Right lobe of liver (tissue), 6 donors: ENCODE results near the gene CCDC88C. TPM values are rescaled to one million over a fixed set of nuclear protein-coding genes. Genes with fewer than 3 reads are reported as not detected.

Experiments used
- ATAC-seq, 4 donors: fragments of 200-7000 bp; cut with Tn5 transposase; one replicate each; pipeline ENCODE4 v1.9.1; 2020; ENCODE audit warnings: mild to moderate bottlenecking in 4 of 4, moderate library complexity in 4 of 4
- DNase-seq, 3 donors: peaks; one replicate each; pipeline ENCODE4 v3.0.0-alpha.2; 2020
- H3K27ac ChIP-seq, 3 donors: fragments of 200-600 bp; one replicate each; pipeline ENCODE4 v1.8.0; 2022
- H3K27me3 ChIP-seq, 2 donors: fragments of 200-600 bp; one replicate each; pipeline ENCODE4 v1.8.0; 2022
- H3K36me3 ChIP-seq, 4 donors: fragments of 200-600 bp; sonication (generic) in 1 of 4; one replicate each; pipeline versions ENCODE4 v1.5.1 to v1.8.0; 2017 to 2022; ENCODE audit warnings: control low read depth in 1 of 4
- H3K4me1 ChIP-seq, 4 donors: fragments of 200-600 bp; sonication (generic) in 1 of 4; one replicate each; pipeline versions ENCODE4 v1.5.1 to v1.8.0; 2017 to 2022; ENCODE audit warnings: control low read depth in 1 of 4
- H3K4me3 ChIP-seq, 3 donors: fragments of 200-600 bp; one replicate each; pipeline ENCODE4 v1.8.0; 2022
- H3K9me3 ChIP-seq, 4 donors: fragments of 200-600 bp; sonication (generic) in 1 of 4; one replicate each; pipeline versions ENCODE4 v1.5.1 to v1.8.0; 2017 to 2022; ENCODE audit warnings: control low read depth in 1 of 4
- POLR2A ChIP-seq: fragments of 450-650 bp; IDR thresholded peaks from one replicate; pipeline ENCODE4 v1.6.1; 2017; ENCODE audit warnings: antibody characterized with exemption, mild to moderate bottlenecking
- WGBS: methylation state at CpG from one replicate; pipeline ENCODE4 v1.1.6; 2018; ENCODE audit warnings: low coverage, low lambda C conversion rate; ENCODE audit not compliant: insufficient coverage; ENCODE audit errors: missing lambda C conversion rate; 5-methylcytosine and 5-hydroxymethylcytosine counted together
- intact Hi-C, 2 donors: fragments of 100-400 bp; cut with DNase I; formaldehyde crosslinking; loops; one replicate each; pipeline versions ENCODE4 v1.11.2 to v1.14.1; 2022
- total RNA-seq, 6 experiments: library from RNA; depleted of rRNA in 2 of 6; stranded (reverse); fragments of >200 nt in 2 of 6; fragmentation: NEBNext Ultra II Directional in 3 of 6; extraction: Animal tissue kit (Norgen Biotek cat#: 25700) in 3 of 6; gene quantifications; one replicate each; pipeline versions ENCODE4 v1.1.0 to v1.2.4, GENCODE V29; 2016 to 2023
- TF ChIP-seq, protein P1 (sequence below), 4 donors: fragments of 200-600 bp in 3 of 4; fragments of 450-650 bp in 1 of 4; IDR thresholded peaks; one replicate each; pipeline versions ENCODE4 v1.5.1 to v1.8.0; 2016 to 2022; ENCODE audit warnings: antibody characterized with exemption in 4 of 4, mild to moderate bottlenecking in 2 of 4
- donor health status: DM: no; HTN: yes; CAD: no.
- donor health status: DM: no; HTN: no; CAD: no.
- donor health status: DM: no; HTN: no; CAD: no.
- donor health status: DM: no; HTN: yes; CAD: no.
- donor health status: DM: no; HTN: yes; CAD: no.

The CCDC88C gene
- total RNA-seq, 6 experiments from 2014 or later: 1.2 to 5.7 (median 3.1) TPM

DNA sequence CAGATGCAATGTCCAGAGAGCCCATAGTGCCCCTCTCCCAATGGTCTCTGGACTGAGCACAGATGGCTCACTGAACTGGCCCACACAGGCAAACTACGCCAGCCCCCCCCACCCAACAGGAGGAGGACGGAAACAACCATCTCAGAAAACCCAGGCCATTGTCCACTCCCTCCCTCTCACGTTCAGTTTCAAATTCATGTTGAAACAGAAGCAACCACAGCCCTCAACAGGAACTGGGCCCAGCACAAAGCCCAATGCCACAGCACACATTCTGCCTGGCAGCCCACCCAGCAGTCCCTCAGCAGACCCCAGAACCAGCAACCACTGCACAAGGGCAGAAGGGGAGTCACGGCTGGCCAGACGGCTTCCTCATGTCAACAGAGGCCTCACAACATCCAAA, 10.6 kb downstream of the CCDC88C start:
- H3K4me3 ChIP-seq: no peak overlapping the region
- H3K36me3 ChIP-seq: no peaks in the 10 kb centered on the region
- DNase-seq: no peak
- 83% methylated on average over 2 of the region's 5 CpGs for WGBS
- no peak overlapping the region for H3K27ac ChIP-seq
- no peak for ATAC-seq
- no peaks in the 10 kb centered on the region for H3K27me3 ChIP-seq
- H3K4me1 ChIP-seq: no peaks in the 10 kb centered on the region
- TF ChIP-seq, protein P1, sequence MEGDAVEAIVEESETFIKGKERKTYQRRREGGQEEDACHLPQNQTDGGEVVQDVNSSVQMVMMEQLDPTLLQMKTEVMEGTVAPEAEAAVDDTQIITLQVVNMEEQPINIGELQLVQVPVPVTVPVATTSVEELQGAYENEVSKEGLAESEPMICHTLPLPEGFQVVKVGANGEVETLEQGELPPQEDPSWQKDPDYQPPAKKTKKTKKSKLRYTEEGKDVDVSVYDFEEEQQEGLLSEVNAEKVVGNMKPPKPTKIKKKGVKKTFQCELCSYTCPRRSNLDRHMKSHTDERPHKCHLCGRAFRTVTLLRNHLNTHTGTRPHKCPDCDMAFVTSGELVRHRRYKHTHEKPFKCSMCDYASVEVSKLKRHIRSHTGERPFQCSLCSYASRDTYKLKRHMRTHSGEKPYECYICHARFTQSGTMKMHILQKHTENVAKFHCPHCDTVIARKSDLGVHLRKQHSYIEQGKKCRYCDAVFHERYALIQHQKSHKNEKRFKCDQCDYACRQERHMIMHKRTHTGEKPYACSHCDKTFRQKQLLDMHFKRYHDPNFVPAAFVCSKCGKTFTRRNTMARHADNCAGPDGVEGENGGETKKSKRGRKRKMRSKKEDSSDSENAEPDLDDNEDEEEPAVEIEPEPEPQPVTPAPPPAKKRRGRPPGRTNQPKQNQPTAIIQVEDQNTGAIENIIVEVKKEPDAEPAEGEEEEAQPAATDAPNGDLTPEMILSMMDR (IDR thresholded peaks at IDR 0.05): no peak
- TF ChIP-seq POLR2A: no peak
- H3K9me3 ChIP-seq: no peaks in the 10 kb centered on the region
- intact Hi-C loops: no loop called here

- no peaks in the 10 kb centered on the region for H3K4me1 ChIP-seq
- ATAC-seq: no peak
- intact Hi-C loops: no loop called here
- DNase-seq: no peak
- no peaks in the 10 kb centered on the region for H3K9me3 ChIP-seq
- H3K27me3 ChIP-seq: no peaks in the 10 kb centered on the region
- H3K36me3 ChIP-seq: no peaks in the 10 kb centered on the region
- TF ChIP-seq, protein P1 (IDR thresholded peaks at IDR 0.05): no peak
- no peak for TF ChIP-seq POLR2A
- 100% methylated on average over 1 of the region's 8 CpGs for WGBS
- no peak overlapping the region for H3K27ac ChIP-seq
- H3K4me3 ChIP-seq: no peak overlapping the region
Observed at GRCh38 chr14:91406451-91406850, 11.2 kb downstream of the CCDC88C start.

- intact Hi-C loops: no loop called here
- DNase-seq: no peak
- peak; percentile 28 to 51 (median 48) for ATAC-seq
- no peak for TF ChIP-seq POLR2A
- TF ChIP-seq, protein P1 (IDR thresholded peaks at IDR 0.05): no peak
- Histone ChIP-seq H3K36me3 (no peaks in the 10 kb centered on the region), H3K27ac (no peak overlapping the region), H3K4me1 (no peaks in the 10 kb centered on the region), H3K9me3 (no peaks in the 10 kb centered on the region), H3K27me3 (no peaks in the 10 kb centered on the region), H3K4me3 (no peak overlapping the region)
- 76% methylated on average over 4 of the region's 7 CpGs for WGBS
Observed at GRCh38 chr14:91405724-91406435, 11.7 kb downstream of the CCDC88C start.

- DNase-seq (no peak), ATAC-seq (no peak)
- no peaks in the 10 kb centered on the region for H3K27me3 ChIP-seq
- no peak overlapping the region for H3K4me3 ChIP-seq
- no peak overlapping the region for H3K27ac ChIP-seq
- H3K36me3 ChIP-seq: no peaks in the 10 kb centered on the region
- no peaks in the 10 kb centered on the region for H3K9me3 ChIP-seq
- no peaks in the 10 kb centered on the region for H3K4me1 ChIP-seq
- intact Hi-C loops: no loop called here
- WGBS: 79% methylated on average over 10 of the region's 14 CpGs
- TF ChIP-seq, protein P1 (IDR thresholded peaks at IDR 0.05): no peak
- no peak for TF ChIP-seq POLR2A
Observed at GRCh38 chr14:91405241-91405721, 12.3 kb downstream of the CCDC88C start.
